Ascending aorta (tissue), 2 donors: ENCODE measurements around the gene LBR. TPM values are rescaled to one million over a fixed set of nuclear protein-coding genes. Genes with fewer than 3 reads are reported as not detected.

ENCODE experiments used
- DNase-seq, 2 donors: peaks; one replicate each; pipeline ENCODE4 v3.0.0-alpha.2; 2019; ENCODE audit warnings: low spot score in 2 of 2
- H3K27ac ChIP-seq, 2 donors: fragments of 200-600 bp; sonication (generic); one replicate each; pipeline ENCODE4 v1.5.1; 2016 to 2017; ENCODE audit warnings: mild to moderate bottlenecking in 1 of 2
- H3K27me3 ChIP-seq: fragments of 200-600 bp; sonication (generic); one replicate; pipeline ENCODE4 v1.5.1; 2017
- H3K36me3 ChIP-seq, 2 donors: fragments of 200-600 bp; sonication (generic); one replicate each; pipeline ENCODE4 v1.5.1; 2016
- H3K4me1 ChIP-seq, 2 donors: fragments of 200-600 bp; sonication (generic); one replicate each; pipeline ENCODE4 v1.5.1; 2016 to 2017; ENCODE audit warnings: mild to moderate bottlenecking in 1 of 2
- H3K4me3 ChIP-seq, 2 donors: fragments of 200-600 bp; sonication (generic); one replicate each; pipeline ENCODE4 v1.5.1; 2016 to 2017; ENCODE audit warnings: mild to moderate bottlenecking in 1 of 2
- H3K9me3 ChIP-seq, 2 donors: fragments of 200-600 bp; sonication (generic); one replicate each; pipeline ENCODE4 v1.5.1; 2016
- CTCF ChIP-seq, 3 experiments: fragments of 200-600 bp in 2 of 3; fragments of 450-650 bp in 1 of 3; sonication (generic) in 2 of 3; IDR thresholded peaks; one replicate each; pipeline ENCODE4 v1.5.1; 2016 to 2019; ENCODE audit warnings: antibody characterized with exemption in 3 of 3, mild to moderate bottlenecking in 1 of 3, moderate library complexity in 1 of 3
- intact Hi-C: fragments of 100-400 bp; cut with DNase I; formaldehyde crosslinking; loops from one replicate; pipeline ENCODE4 v1.15.1; 2023
- total RNA-seq: library from RNA; depleted of rRNA; stranded (reverse); fragments of >200 nt; gene quantifications from one replicate; pipeline ENCODE4 v1.1.0, GENCODE V29; 2016

Gene LBR
- total RNA-seq, 1 donor from 2014 or later = 21.1 TPM

- no peak for TF ChIP-seq CTCF (IDR thresholded peaks at IDR 0.05)
- intact Hi-C loops = no loop called here
- Histone ChIP-seq H3K4me3 (no peak overlapping the region), H3K27ac (no peak overlapping the region), H3K4me1 (no peaks in the 10 kb centered on the region), H3K9me3 (no peaks in the 10 kb centered on the region), H3K36me3 (no peaks in the 10 kb centered on the region), H3K27me3 (no peaks in the 10 kb centered on the region)
- DNase-seq = no peak
Measured at GRCh38 chr1:225360119-225360518, 67.7 kb downstream of the LBR start.

GRCh38 chr1:225355863-225356262 lies 72.0 kb downstream of the LBR start:
- H3K27me3 ChIP-seq = no peaks in the 10 kb centered on the region
- DNase-seq = no peak
- H3K27ac ChIP-seq = no peak overlapping the region
- no peak overlapping the region for H3K4me3 ChIP-seq
- H3K36me3 ChIP-seq = no peaks in the 10 kb centered on the region
- no peak for TF ChIP-seq CTCF (IDR thresholded peaks at IDR 0.05)
- intact Hi-C loops = no loop called here
- H3K4me1 ChIP-seq = no peaks in the 10 kb centered on the region
- no peaks in the 10 kb centered on the region for H3K9me3 ChIP-seq

GRCh38 chr1:225354906-225355305 lies 72.9 kb downstream of the LBR start:
- intact Hi-C loops = no loop called here
- Histone ChIP-seq H3K9me3 (no peaks in the 10 kb centered on the region), H3K4me1 (no peaks in the 10 kb centered on the region), H3K36me3 (no peaks in the 10 kb centered on the region), H3K27ac (no peak overlapping the region), H3K27me3 (no peaks in the 10 kb centered on the region), H3K4me3 (no peak overlapping the region)
- DNase-seq = no peak
- no peak for TF ChIP-seq CTCF (IDR thresholded peaks at IDR 0.05)

Other genes with a start within 250 kb of the LBR start
- gene ENAH, start 225.1 kb upstream of the LBR start, total RNA-seq = 103 TPM